Measurements from ENCODE around the gene FOXR1.
"Not testable (repeated sequence)": the region's sequence is repeated elsewhere in the genome, so short reads cannot be mapped to it uniquely, and the experiment has no call there.

Gene FOXR1

GRCh38 chr11:118931571-118931970 lies 40.0 kb upstream of the FOXR1 start:
- no peak for DNase-seq
- TF ChIP-seq POLR2A (IDR thresholded peaks at IDR 0.05; ENCODE audit: low read length) (no peak), GATA1 (IDR thresholded peaks at IDR 0.05; ENCODE audit: low read depth, low read length) (no peak)

- DNase-seq: no peak
- TF ChIP-seq GATA1 (IDR thresholded peaks at IDR 0.05; ENCODE audit: low read depth, low read length) (no peak), POLR2A (IDR thresholded peaks at IDR 0.05; ENCODE audit: low read length) (no peak)
Observed at GRCh38 chr11:118933486-118933885, 38.1 kb upstream of the FOXR1 start.

GRCh38 chr11:118935376-118935775 lies 36.2 kb upstream of the FOXR1 start:
- DNase-seq: no peak
- no peak for TF ChIP-seq GATA1 (IDR thresholded peaks at IDR 0.05; ENCODE audit: low read depth, low read length)
- TF ChIP-seq POLR2A (IDR thresholded peaks at IDR 0.05; ENCODE audit: low read length): no peak

- peak in 1 of 2 experiments; percentile 21 for DNase-seq
- TF ChIP-seq POLR2A (IDR thresholded peaks at IDR 0.05; ENCODE audit: low read length): no peak
- TF ChIP-seq GATA1 (IDR thresholded peaks at IDR 0.05; ENCODE audit: low read depth, low read length): no peak
Observed at GRCh38 chr11:118938491-118939403, 32.8 kb upstream of the FOXR1 start.

- no peak for DNase-seq
Observed at GRCh38 chr11:118939404-118939915, 32.1 kb upstream of the FOXR1 start.

GRCh38 chr11:118939953-118940598 lies 31.5 kb upstream of the FOXR1 start:
- no peak for DNase-seq
- TF ChIP-seq POLR2A (IDR thresholded peaks at IDR 0.05; ENCODE audit: low read length): no peak
- no peak for TF ChIP-seq GATA1 (IDR thresholded peaks at IDR 0.05; ENCODE audit: low read depth, low read length)

More at GRCh38 chr11:118939404-118939915, 32.1 kb upstream of the FOXR1 start:
- TF ChIP-seq GATA1 (IDR thresholded peaks at IDR 0.05; ENCODE audit: low read depth, low read length) (no peak), POLR2A (IDR thresholded peaks at IDR 0.05; ENCODE audit: low read length) (no peak)

GRCh38 chr11:118947091-118947490 lies 24.5 kb upstream of the FOXR1 start:
- TF ChIP-seq GATA1 (IDR thresholded peaks at IDR 0.05; ENCODE audit: low read depth, low read length): no peak
- no peak for TF ChIP-seq POLR2A (IDR thresholded peaks at IDR 0.05; ENCODE audit: low read length)
- DNase-seq: no peak

- TF ChIP-seq GATA1 (IDR thresholded peaks at IDR 0.05; ENCODE audit: low read depth, low read length): no peak
- no peak for TF ChIP-seq POLR2A (IDR thresholded peaks at IDR 0.05; ENCODE audit: low read length)
- no peak for DNase-seq
Observed at GRCh38 chr11:118948000-118948399, 23.6 kb upstream of the FOXR1 start.

GRCh38 chr11:118953265-118953664 lies 18.3 kb upstream of the FOXR1 start:
- TF ChIP-seq POLR2A (IDR thresholded peaks at IDR 0.05; ENCODE audit: low read length) (no peak), GATA1 (IDR thresholded peaks at IDR 0.05; ENCODE audit: low read depth, low read length) (no peak)
- peak in 1 of 2 experiments; percentile 27 for DNase-seq

- not testable (repeated sequence) for DNase-seq
Observed at GRCh38 chr11:118953976-118954375, 17.6 kb upstream of the FOXR1 start.

- peak; percentile 73 to 87 for DNase-seq
- no peak for TF ChIP-seq GATA1 (IDR thresholded peaks at IDR 0.05; ENCODE audit: low read depth, low read length)
- TF ChIP-seq POLR2A (IDR thresholded peaks at IDR 0.05; ENCODE audit: low read length): no peak
Observed at GRCh38 chr11:118956094-118956846, 15.3 kb upstream of the FOXR1 start, which contains the start of gene UPK2. Gene UPK2 (plus strand): TSS chr11:118956298. CDS start chr11:118956351, 53 bp downstream.

GRCh38 chr11:118956847-118957469 lies 14.6 kb upstream of the FOXR1 start:
- DNase-seq: no peak
- TF ChIP-seq POLR2A (IDR thresholded peaks at IDR 0.05; ENCODE audit: low read length) (no peak), GATA1 (IDR thresholded peaks at IDR 0.05; ENCODE audit: low read depth, low read length) (no peak)

- no peak for DNase-seq
- TF ChIP-seq GATA1 (IDR thresholded peaks at IDR 0.05; ENCODE audit: low read depth, low read length) (no peak), POLR2A (IDR thresholded peaks at IDR 0.05; ENCODE audit: low read length) (no peak)
Observed at GRCh38 chr11:118957549-118957948, 14.0 kb upstream of the FOXR1 start.

Measured in erythroblast (primary cell).